Measurements from ENCODE around the gene MSANTD1.

DNA sequence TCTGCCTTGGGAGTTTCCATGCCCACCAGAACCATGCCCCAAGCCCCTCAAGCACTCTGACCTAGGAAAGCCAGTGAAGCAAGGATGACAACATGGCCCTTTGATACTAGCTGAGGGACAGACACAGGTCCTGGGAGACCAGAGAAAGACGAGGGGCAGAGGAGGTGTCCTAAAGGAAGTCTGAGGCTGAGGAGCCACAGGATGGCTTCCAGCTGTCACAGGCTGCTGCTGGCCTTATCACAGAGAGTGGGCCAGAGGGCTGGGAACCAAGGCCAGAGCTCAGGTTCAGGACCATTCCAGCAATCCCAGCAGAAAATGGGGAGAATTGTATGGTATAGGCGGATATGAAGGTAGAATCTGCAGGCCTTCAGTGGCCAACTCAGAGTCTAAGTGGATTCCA, 31.7 kb upstream of the MSANTD1 start:
- TF ChIP-seq, protein P1, sequence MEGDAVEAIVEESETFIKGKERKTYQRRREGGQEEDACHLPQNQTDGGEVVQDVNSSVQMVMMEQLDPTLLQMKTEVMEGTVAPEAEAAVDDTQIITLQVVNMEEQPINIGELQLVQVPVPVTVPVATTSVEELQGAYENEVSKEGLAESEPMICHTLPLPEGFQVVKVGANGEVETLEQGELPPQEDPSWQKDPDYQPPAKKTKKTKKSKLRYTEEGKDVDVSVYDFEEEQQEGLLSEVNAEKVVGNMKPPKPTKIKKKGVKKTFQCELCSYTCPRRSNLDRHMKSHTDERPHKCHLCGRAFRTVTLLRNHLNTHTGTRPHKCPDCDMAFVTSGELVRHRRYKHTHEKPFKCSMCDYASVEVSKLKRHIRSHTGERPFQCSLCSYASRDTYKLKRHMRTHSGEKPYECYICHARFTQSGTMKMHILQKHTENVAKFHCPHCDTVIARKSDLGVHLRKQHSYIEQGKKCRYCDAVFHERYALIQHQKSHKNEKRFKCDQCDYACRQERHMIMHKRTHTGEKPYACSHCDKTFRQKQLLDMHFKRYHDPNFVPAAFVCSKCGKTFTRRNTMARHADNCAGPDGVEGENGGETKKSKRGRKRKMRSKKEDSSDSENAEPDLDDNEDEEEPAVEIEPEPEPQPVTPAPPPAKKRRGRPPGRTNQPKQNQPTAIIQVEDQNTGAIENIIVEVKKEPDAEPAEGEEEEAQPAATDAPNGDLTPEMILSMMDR (IDR thresholded peaks at IDR 0.05) = no peak
- no peak for TF ChIP-seq POLR2A (IDR thresholded peaks at IDR 0.05)
- no peak for TF ChIP-seq POLR2AphosphoS5 (IDR thresholded peaks at IDR 0.05)
- TF ChIP-seq EP300 (IDR thresholded peaks at IDR 0.05) = no peak

Measured in suprapubic skin (tissue), 4 donors.